Uterus (tissue), 4 donors: ENCODE measurements around the gene KLHDC4. TPM values are rescaled to one million over a fixed set of nuclear protein-coding genes. Genes with fewer than 3 reads are reported as not detected.
"Not testable (repeated sequence)": the region's sequence is repeated elsewhere in the genome, so short reads cannot be mapped to it uniquely, and the experiment has no call there.

ENCODE experiments used
- DNase-seq, 2 donors: peaks; one replicate each; pipeline ENCODE4 v3.0.0-alpha.2; 2019 to 2020
- H3K27ac ChIP-seq, 2 donors: fragments of 200-600 bp; sonication (generic); 1 replicate in 1 of 2; 2 replicates in 1 of 2; pipeline ENCODE4 v1.5.1; 2016 to 2018
- H3K27me3 ChIP-seq, 2 donors: fragments of 200-600 bp; sonication (generic); one replicate each; pipeline ENCODE4 v1.5.1; 2018 to 2019; ENCODE audit warnings: control low read depth in 1 of 2
- H3K36me3 ChIP-seq, 2 donors: fragments of 200-600 bp; sonication (generic); one replicate each; pipeline ENCODE4 v1.5.1; 2019; ENCODE audit warnings: control low read depth in 1 of 2
- H3K4me1 ChIP-seq, 2 donors: fragments of 200-600 bp; sonication (generic); one replicate each; pipeline ENCODE4 v1.5.1; 2018 to 2019; ENCODE audit warnings: control low read depth in 1 of 2
- H3K4me3 ChIP-seq, 2 donors: fragments of 200-600 bp; sonication (generic); 1 replicate in 1 of 2; 2 replicates in 1 of 2; pipeline ENCODE4 v1.5.1; 2018 to 2019; ENCODE audit warnings: mild to moderate bottlenecking in 1 of 2
- H3K9me3 ChIP-seq, 2 donors: fragments of 200-600 bp; sonication (generic); one replicate each; pipeline ENCODE4 v1.5.1; 2019; ENCODE audit warnings: control low read depth in 1 of 2
- CTCF ChIP-seq, 4 experiments: fragments of 200-600 bp in 2 of 4; fragments of 450-650 bp in 2 of 4; sonication (generic) in 2 of 4; IDR thresholded peaks; one replicate each; pipeline ENCODE4 v1.5.1; 2016 to 2019; ENCODE audit warnings: antibody characterized with exemption in 4 of 4, mild to moderate bottlenecking in 2 of 4, moderate library complexity in 1 of 4
- POLR2A ChIP-seq, 2 donors: fragments of 450-650 bp; IDR thresholded peaks; one replicate each; pipeline ENCODE4 v1.6.1; 2016; ENCODE audit warnings: antibody characterized with exemption in 2 of 2, mild to moderate bottlenecking in 1 of 2, moderate library complexity in 1 of 2
- intact Hi-C: fragments of 100-400 bp; cut with DNase I; formaldehyde crosslinking; loops from one replicate; pipeline ENCODE4 v1.15.1; 2023; ENCODE audit warnings: low total_unique reads
- total RNA-seq, 4 donors: library from RNA; depleted of rRNA in 3 of 4; stranded (reverse); fragments of >200 nt in 3 of 4; gene quantifications; one replicate each; pipeline versions ENCODE4 v1.1.0 to v1.2.4, GENCODE V29; 2014 to 2023
- donor health status: DM: yes; HTN: yes; CAD: no.

The KLHDC4 gene
- total RNA-seq, 4 donors from 2014 or later = 25.1 to 49.2 (median 36.4) TPM

DNA sequence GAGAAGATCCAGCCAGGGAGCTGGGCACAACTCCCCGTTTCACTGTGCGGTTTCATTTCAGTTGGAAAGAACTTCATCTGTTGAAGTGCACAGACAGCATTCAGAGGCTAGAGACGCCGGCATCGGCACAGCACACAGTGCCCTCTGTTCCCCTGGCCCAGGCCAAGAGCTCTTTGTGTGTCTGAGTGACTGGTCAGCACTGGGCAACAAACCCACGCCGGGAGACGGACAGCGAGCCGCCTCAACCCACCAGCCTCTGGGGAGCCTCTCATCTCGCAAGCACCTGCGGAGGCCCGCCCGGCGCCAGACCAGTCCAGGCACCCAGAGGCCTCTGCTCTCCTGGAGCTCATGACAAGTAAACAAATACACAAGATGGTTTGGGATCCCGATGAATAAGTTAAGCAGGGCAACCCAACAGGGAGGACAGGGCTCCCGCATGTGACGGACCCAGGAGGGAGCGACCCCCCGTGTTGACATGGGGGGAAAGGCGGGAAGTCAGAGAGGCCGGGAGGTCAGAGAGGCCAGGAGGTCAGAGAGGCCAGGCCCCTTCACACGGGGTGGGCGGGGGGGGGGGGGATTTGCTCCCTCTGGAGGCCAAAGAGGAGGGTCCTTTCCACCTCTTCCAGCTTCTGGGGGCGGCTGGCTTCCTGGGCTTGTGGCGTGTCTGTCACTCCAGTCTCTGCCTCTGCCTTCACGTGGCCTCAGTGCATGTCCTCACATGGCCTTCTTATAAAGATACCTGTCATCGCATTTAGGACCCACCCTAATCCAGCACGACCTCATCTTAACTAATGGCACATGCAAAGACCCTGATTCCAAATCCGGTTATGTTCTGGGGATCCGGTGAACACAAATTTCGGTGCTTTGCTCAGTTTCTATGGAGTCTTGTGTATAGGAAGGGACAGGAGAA, 25.8 kb upstream of the KLHDC4 start:
- intact Hi-C loops = no loop called here
- no peak overlapping the region for H3K27ac ChIP-seq

GRCh38 chr16:87790292-87791100, 24.7 kb upstream of the KLHDC4 start:
- Histone ChIP-seq H3K27me3 (no peaks in the 10 kb centered on the region), H3K27ac (no peak overlapping the region), H3K36me3 (no peaks in the 10 kb centered on the region), H3K4me1 (no peaks in the 10 kb centered on the region), H3K4me3 (no peak overlapping the region), H3K9me3 (no peaks in the 10 kb centered on the region)
- no peak for DNase-seq
- TF ChIP-seq CTCF (IDR thresholded peaks at IDR 0.05) = no peak
- no peak for TF ChIP-seq POLR2A (IDR thresholded peaks at IDR 0.05)
- intact Hi-C loops = no loop called here

More for the DNA sequence above, 25.8 kb upstream of the KLHDC4 start:
- TF ChIP-seq CTCF (IDR thresholded peaks at IDR 0.05) (no peak), POLR2A (IDR thresholded peaks at IDR 0.05) (no peak)
- Histone ChIP-seq H3K4me3 (no peak overlapping the region), H3K9me3 (no peaks in the 10 kb centered on the region), H3K36me3 (no peaks in the 10 kb centered on the region), H3K4me1 (no peaks in the 10 kb centered on the region), H3K27me3 (no peaks in the 10 kb centered on the region)
- no peak for DNase-seq

GRCh38 chr16:87789437-87790291, 23.9 kb upstream of the KLHDC4 start:
- no peak overlapping the region for H3K4me3 ChIP-seq
- no peaks in the 10 kb centered on the region for H3K27me3 ChIP-seq
- intact Hi-C loops = no loop called here
- no peaks in the 10 kb centered on the region for H3K4me1 ChIP-seq
- no peak for TF ChIP-seq POLR2A (IDR thresholded peaks at IDR 0.05)
- no peak for TF ChIP-seq CTCF (IDR thresholded peaks at IDR 0.05)
- no peaks in the 10 kb centered on the region for H3K9me3 ChIP-seq
- no peak for DNase-seq
- H3K36me3 ChIP-seq = no peaks in the 10 kb centered on the region
- H3K27ac ChIP-seq = no peak overlapping the region

DNA sequence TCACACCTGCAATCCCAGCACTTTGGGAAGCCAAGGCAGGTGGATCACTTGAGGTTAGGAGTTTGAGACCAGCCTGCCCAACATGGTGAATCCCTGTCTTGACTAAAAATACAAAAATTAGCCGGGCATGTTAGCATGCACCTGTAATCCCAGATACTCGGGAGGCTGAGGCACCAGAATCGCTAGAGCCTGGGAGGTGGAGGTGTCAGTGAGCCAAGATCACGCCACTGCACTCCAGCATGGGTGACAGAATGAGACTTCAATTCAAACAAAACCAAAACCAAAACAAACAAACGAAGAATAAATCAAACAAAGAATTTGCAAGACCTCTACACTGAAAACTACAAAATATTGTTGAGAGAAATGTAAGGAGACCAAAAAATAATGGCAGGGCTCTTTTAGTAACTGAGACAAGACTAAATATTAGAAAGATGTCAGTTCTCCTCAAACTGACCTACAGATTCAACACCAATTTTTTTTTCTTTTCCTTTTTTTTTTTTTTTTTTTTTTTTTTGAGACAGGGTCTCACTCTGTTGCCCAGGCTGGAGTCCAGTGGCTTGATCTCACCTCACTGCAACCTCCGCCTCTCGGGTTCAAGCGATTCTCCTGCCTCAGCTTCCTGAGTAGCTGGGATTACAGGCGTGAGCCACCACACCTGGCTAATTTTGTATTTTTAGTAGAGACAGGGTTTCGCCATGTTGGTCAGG, 23.1 kb upstream of the KLHDC4 start:
- H3K4me1 ChIP-seq, H3K9me3 ChIP-seq, H3K4me3 ChIP-seq, intact Hi-C loops, H3K27me3 ChIP-seq, DNase-seq, H3K27ac ChIP-seq, H3K36me3 ChIP-seq: not testable (repeated sequence)

GRCh38 chr16:87787451-87788091, 21.8 kb upstream of the KLHDC4 start:
- H3K27me3 ChIP-seq, H3K9me3 ChIP-seq, H3K4me3 ChIP-seq, H3K27ac ChIP-seq, intact Hi-C loops, H3K36me3 ChIP-seq, DNase-seq, H3K4me1 ChIP-seq: not testable (repeated sequence)
